Gastroesophageal sphincter (tissue), 3 donors: ENCODE measurements around the gene SDK1.

Experiments used
- CTCF ChIP-seq, 4 experiments: fragments of 200-600 bp in 2 of 4; fragments of 450-650 bp in 2 of 4; sonication (generic) in 1 of 4; IDR thresholded peaks; one replicate each; pipeline ENCODE4 v1.5.1; 2017 to 2019; ENCODE audit warnings: antibody characterized with exemption in 4 of 4, mild to moderate bottlenecking in 2 of 4, moderate library complexity in 2 of 4
- POLR2A ChIP-seq, 2 donors: fragments of 450-650 bp; IDR thresholded peaks; one replicate each; pipeline ENCODE4 v1.6.1; 2017; ENCODE audit warnings: antibody characterized with exemption in 2 of 2, mild to moderate bottlenecking in 2 of 2, moderate library complexity in 1 of 2

- no peak for TF ChIP-seq CTCF (IDR thresholded peaks at IDR 0.05)
- no peak for TF ChIP-seq POLR2A (IDR thresholded peaks at IDR 0.05)
These were observed 135.7 kb downstream of the SDK1 start for GRCh38 chr7:3436746-3437145.
